GM12875 (cell line): Measurements from ENCODE around the gene AKAP12.
"Not testable (repeated sequence)": the region's sequence is repeated elsewhere in the genome, so short reads cannot be mapped to it uniquely, and the experiment has no call there.

Experiments used
- H3K4me3 ChIP-seq: one replicate; pipeline ENCODE4 v1.5.1; 2011; ENCODE audit warnings: low read depth, low read length, control low read depth
- CTCF ChIP-seq: IDR thresholded peaks from 2 replicates; pipeline ENCODE4 v1.5.1; 2011; ENCODE audit warnings: low read depth, mild to moderate bottlenecking, control low read depth, inconsistent platforms, low read length, moderate library complexity, borderline replicate concordance; ENCODE audit not compliant: insufficient read depth

AKAP12 gene

DNA sequence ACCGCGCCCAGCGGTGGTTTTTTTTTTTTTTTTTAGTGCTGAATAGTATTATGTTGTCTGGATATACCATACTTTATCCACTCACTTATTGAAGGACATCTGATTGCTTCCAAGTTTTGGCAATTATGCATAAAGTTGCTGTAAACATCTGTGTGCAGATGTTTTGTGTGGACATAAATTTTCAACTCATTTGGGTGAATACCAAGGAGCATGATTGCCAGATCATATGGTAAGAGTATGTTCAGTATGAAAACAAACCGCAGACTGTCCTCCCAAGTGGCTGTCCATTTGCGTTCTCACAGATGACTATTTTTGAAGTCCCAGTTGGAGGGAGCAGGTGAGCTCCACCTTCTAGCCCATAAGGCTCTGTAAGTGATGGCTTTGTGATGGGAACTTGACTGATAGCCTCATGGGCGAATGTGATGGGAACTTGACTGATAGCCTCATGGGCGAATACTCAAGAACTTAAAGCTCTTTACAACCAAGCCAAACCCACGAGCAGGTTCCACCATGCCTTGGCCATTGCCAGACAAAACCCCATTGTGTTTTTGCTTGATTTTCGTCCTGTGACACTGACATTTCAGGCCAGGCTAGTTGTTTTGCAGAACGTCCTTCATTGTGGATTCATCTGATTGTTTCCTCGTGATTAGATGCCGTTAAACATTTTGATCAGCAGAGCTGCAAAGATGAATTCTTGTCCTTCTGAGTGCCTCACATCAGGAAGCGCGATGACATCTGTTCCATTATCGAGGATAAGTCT is 100.6 kb downstream of the AKAP12 start:
- no peak for TF ChIP-seq CTCF
- H3K4me3 ChIP-seq, result no peak overlapping the region

DNA sequence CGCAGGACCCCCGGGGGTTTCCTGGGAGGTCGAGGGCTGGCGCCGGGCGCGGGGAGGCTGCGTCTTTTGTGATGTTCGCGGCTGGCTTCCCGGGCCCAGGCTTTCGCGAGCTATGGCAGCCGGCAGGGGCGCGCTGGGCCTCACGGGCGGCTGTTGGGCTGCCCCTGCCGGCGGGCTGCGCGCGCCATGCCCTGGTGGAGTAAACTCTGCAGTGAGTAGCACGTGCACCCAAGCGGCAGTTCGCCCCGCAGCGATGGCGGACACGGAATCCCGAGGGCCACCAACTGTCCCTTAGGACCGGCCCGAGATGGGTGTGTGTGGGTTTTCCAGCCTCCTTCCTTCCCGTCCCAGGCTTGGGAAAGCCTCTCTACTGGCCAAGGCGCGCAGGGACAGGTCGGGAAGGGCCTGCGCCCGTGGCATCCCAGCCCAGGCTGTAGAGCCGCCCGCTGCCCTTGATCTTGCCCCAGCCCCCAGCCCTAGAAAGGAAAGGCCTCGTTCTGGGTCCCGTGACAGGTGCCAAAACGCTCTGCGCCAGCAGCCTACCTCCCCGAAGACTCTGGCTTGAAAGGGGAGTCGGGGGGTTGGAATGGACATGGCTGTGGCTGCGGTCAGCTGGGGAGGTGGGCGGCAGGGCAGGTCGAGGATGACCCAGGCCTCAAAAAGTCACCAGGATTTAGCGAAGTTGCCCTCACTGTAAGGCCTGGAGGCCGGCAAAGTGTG is 101.9 kb downstream of the AKAP12 start:
- no peak for TF ChIP-seq CTCF
- H3K4me3 ChIP-seq, result no peak overlapping the region

DNA sequence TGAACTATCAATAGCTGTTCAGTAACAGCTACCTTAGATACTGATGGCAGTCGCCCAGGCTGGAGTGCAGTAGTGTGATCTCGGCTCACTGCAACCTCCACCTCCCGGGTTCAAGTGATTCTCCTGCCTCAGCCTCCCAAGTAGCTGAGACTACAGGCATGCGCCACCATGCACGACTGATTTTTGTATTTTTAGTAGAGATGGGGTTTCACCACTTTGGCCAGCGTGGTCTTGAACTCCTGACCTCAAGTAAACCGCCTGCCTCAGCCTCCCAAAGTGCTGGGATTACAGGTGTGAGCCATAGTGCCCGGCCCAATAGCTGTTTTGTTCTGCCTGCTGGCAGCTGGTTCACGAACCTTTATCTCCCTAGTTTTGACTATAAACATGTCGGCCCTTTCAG is 103.0 kb downstream of the AKAP12 start:
- not testable (repeated sequence) for H3K4me3 ChIP-seq

- H3K4me3 ChIP-seq, result no peak overlapping the region
- TF ChIP-seq CTCF, result no peak
Measured at GRCh38 chr6:151349651-151350270, 110.0 kb downstream of the AKAP12 start.

DNA sequence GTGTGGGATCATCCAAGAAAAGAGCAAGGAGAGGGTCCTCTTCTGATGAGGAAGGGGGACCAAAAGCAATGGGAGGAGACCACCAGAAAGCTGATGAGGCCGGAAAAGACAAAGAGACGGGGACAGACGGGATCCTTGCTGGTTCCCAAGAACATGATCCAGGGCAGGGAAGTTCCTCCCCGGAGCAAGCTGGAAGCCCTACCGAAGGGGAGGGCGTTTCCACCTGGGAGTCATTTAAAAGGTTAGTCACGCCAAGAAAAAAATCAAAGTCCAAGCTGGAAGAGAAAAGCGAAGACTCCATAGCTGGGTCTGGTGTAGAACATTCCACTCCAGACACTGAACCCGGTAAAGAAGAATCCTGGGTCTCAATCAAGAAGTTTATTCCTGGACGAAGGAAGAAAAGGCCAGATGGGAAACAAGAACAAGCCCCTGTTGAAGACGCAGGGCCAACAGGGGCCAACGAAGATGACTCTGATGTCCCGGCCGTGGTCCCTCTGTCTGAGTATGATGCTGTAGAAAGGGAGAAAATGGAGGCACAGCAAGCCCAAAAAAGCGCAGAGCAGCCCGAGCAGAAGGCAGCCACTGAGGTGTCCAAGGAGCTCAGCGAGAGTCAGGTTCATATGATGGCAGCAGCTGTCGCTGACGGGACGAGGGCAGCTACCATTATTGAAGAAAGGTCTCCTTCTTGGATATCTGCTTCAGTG is 110.8 kb downstream of the AKAP12 start:
- no peak overlapping the region for H3K4me3 ChIP-seq
- TF ChIP-seq CTCF, result no peak

GRCh38 chr6:151351146-151351700 is 111.5 kb downstream of the AKAP12 start:
- TF ChIP-seq CTCF, result no peak
- no peak overlapping the region for H3K4me3 ChIP-seq

DNA sequence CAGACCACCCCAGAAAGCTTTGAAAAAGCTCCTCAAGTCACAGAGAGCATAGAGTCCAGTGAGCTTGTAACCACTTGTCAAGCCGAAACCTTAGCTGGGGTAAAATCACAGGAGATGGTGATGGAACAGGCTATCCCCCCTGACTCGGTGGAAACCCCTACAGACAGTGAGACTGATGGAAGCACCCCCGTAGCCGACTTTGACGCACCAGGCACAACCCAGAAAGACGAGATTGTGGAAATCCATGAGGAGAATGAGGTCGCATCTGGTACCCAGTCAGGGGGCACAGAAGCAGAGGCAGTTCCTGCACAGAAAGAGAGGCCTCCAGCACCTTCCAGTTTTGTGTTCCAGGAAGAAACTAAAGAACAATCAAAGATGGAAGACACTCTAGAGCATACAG is 112.0 kb downstream of the AKAP12 start:
- no peak overlapping the region for H3K4me3 ChIP-seq
- TF ChIP-seq CTCF, result no peak
